GM03348 (cell line): Measurements from ENCODE around the gene RPL41.
A peak's percentile ranks its signal among the peaks of the same experiment; 100 is the strongest.

ENCODE experiments used
- DNase-seq: peaks from one replicate; pipeline ENCODE4 v3.0.0; 2012; ENCODE audit warnings: low spot score

The RPL41 gene

DNA sequence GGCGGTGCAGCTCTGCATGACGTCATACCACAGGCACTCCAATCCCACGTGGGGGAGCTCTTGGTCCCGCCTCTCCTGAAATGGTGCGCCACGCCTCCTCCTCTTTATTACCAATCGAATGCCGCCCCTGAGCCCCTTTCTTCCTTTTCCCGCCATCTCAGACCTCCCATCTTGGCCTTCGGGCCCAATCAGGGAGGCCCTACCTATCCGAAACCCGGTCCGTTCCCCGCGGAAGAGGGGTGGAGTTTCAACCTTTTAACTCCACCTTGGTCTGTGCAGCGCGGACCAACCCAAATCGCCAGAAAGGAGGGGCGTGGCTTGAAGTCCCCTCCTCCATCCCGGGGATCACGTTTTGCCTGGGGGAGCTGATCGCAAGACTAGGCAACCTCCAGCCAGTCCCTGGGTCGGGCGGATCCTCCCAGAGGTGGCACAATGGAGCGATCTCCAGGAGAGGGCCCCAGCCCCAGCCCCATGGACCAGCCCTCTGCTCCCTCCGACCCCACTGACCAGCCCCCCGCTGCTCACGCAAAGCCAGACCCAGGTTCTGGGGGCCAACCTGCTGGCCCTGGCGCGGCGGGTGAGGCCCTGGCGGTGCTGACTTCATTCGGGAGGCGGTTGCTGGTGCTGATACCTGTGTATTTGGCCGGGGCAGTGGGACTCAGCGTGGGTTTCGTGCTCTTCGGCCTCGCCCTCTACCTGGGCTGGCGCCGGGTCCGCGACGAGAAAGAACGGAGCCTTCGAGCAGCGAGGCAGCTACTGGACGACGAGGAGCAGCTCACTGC, 11.6 kb downstream of the RPL41 start, which contains the start of gene ESYT1:
ESYT1 (plus strand) TSS at position 380 of the 782 bp plus-strand sequence; CDS start at position 433, 53 bp downstream.
- DNase-seq: peak; percentile 97

GRCh38 chr12:56128670-56129205, 12.3 kb downstream of the RPL41 start:
- DNase-seq: peak; percentile 49

- DNase-seq: peak; percentile 82
These were observed 12.9 kb downstream of the RPL41 start for GRCh38 chr12:56129206-56129941.

DNA sequence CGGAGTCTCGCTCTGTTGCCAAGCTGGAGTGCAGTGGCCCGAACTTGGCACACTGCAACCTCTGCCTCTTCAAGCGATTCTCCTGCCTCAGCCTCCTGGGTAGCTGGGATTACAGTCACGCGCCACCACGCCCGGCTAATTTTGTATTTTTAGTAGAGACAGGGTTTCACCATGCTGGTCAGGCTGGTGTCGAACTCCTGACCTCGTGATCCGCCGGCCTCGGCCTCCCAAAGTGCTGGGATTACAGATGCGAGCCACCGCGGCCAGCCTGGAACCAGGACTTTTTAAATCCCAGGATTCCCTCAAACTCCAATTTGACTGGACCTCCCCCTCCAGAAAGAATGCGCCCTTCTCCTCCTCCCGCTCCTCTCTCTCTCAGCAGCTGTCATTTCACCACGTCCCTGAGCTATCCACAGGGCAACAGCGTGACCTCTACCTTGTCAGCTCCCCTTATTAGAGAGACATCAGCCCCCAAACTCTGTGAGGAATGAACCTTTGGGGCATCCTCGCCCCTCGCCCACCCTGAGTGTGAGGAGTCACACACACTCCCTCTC, 13.6 kb downstream of the RPL41 start:
- DNase-seq: no peak

- DNase-seq: no peak
These were observed 14.4 kb downstream of the RPL41 start for GRCh38 chr12:56130876-56131275.

GRCh38 chr12:56134897-56135296, 18.5 kb downstream of the RPL41 start:
- DNase-seq: no peak

DNA sequence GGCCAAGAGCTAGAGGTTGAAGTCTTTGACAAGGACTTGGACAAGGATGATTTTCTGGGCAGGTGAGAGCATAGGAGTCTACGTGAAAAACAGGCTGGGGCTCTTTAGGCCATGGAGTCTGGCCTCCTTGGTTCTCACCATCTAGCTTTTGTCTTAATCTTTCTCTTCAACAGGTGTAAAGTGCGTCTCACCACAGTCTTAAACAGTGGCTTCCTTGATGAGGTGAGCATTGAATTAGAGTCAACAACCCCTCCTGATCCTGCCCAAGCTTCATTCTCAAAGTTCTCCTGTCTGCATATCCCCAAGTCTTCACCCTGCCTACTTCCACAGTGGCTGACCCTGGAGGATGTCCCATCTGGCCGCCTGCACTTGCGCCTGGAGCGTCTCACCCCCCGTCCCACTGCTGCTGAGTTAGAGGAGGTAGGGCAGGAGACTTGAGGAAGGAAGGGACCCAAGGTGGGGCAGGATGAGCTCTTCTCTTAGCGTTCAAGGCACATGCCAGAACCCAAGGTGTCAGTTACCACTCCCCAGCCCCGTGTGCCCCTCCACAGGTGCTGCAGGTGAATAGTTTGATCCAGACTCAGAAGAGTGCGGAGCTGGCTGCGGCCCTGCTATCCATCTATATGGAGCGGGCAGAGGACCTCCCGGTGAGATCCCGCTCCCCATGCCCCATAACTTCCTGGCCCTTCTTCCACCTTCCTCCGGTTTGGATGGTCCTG, 21.6 kb downstream of the RPL41 start:
- no peak for DNase-seq

- DNase-seq: no peak
These were observed 25.7 kb downstream of the RPL41 start for GRCh38 chr12:56141946-56142784.

GRCh38 chr12:56143217-56143616, 26.8 kb downstream of the RPL41 start:
- DNase-seq: no peak

- no peak for DNase-seq
These were observed 27.4 kb downstream of the RPL41 start for GRCh38 chr12:56143870-56144269.

GRCh38 chr12:56145217-56145616, 28.8 kb downstream of the RPL41 start:
- no peak for DNase-seq

GRCh38 chr12:56146492-56147460, 30.3 kb downstream of the RPL41 start:
- no peak for DNase-seq

- no peak for DNase-seq
These were observed 34.1 kb downstream of the RPL41 start for GRCh38 chr12:56150563-56150962.

DNA sequence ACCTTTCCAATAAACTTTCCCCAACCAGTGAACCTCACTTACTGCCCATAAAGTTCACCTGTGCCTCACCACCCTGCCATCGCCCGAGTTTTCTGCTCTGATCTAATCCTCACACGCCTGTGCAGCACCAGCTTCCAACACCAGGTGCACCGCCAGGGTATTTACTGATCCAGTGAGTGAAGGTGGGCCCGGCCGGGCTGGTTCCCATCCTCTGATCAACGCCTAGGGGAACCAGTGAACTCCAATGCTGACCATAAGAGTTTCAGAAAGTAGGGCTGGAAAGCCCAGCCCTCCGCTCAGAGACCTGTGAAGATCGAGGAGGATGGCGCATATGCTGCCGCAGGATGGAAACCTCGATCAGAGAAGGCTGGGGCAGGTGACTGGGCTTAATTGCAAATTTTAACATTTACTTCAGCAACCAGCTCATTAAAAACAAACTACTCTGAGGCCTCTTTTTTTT, 35.3 kb downstream of the RPL41 start:
- DNase-seq: no peak

DNA sequence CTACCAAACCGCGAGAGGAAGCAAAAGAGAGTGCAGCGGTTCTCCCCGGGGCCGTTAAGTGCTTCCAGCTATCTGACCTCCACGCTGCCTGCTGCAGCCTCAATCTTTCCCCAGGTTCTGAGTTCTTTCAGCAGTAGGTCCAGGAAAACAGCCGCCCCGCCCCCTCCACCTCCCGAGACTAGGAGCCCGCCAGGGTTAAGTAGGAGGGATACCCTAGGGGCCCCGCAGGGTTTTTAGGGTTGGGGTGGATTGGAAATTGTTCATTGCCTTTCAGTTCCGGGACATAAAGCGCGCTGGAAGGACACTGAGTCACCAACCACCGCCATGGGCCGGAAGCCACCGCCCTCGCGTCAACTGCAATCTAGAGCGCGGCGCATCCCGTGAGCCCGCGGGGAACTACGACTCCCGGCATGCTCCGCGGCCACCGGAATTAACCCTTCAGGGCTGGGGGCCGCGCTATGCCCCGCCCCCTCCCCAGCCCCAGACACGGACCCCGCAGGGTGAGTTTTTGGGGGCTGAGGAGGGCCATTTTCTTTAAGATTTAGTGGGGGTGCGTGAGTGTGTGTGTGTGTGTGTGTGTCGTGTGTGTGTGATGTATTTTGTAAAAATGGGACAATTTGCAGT, 35.8 kb downstream of the RPL41 start, which contains the start of gene MYL6B:
MYL6B (plus strand) TSS at position 456 of the 624 bp plus-strand sequence. CDS start 1,332 bp downstream, outside the sequence.
- peak; percentile 95 for DNase-seq

- DNase-seq: no peak
These were observed 36.6 kb downstream of the RPL41 start for GRCh38 chr12:56152756-56153677.

- DNase-seq: no peak
These were observed 37.2 kb downstream of the RPL41 start for GRCh38 chr12:56153678-56154065.

DNA sequence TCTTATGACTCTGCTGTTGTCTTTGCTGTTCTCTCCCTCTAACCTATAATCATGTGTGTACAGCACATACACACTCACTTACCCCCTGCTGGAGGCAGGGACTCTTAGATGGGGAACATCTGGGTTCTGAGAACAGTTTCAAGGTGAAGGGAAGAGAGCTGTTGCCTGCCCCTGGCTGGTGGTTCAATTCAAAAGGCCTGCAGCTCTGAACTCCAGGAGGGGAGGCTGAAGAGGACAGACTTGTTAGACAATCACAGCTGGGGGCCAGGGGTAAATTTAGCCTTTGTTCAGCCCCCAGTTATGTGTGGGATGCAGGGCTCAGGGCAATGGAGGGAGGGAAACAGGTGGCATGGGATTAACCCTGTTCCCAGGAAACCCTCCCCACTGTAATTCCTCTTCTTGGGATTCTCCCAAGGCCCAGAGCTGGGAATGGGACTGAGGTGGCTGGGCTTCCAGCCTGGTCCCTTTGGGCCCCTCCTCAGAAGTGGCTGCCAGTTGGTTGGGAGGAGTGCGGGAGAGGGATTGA, 37.9 kb downstream of the RPL41 start:
- no peak for DNase-seq
